ENCODE data around the gene CUL5. TPM values are rescaled to one million over a fixed set of nuclear protein-coding genes. Genes with fewer than 3 reads are reported as not detected.

Gene CUL5
- total RNA-seq, 1 experiment from 2014 or later: 37.7 TPM

DNA sequence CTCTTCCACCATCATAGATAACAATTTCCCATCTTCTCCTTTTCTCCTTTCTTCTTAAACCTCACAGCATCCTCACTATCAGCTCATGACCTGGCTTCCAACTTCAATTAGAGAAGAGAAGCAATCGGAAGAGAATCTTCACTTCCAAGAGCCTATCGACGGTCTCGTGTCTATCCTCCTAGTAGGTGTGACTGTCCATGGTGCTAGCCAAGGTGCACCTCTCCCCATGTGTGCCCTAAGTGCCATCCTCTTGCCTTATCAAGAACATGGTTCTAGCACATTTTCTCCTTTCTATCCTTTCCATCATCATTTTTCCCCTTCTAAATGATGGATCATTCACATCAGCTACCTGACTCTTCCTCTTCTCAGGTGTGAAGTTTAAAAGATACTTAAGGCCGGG lies 5.1 kb upstream of the CUL5 start:
- Mint-ChIP-seq H3K36me3 (ENCODE audit: insufficient read depth in 1 of 3, low read depth in 3 of 3) (no peaks in the 10 kb centered on the region), H3K27me3 (ENCODE audit: low read depth) (no peaks in the 10 kb centered on the region), H3K4me3 (no peak overlapping the region), H3K27ac (no peak overlapping the region), H3K4me1 (peaks cover 5 to 8% of the 10 kb centered on the region in 2 experiments), H3K9me3 (no peaks in the 10 kb centered on the region)
- Histone ChIP-seq H3K4me1 (ENCODE audit: insufficient read depth, low read length) (no peaks in the 10 kb centered on the region), H3K27ac (ENCODE audit: insufficient read length, low read depth, low read length) (no peak overlapping the region), H4K20me1 (ENCODE audit: control insufficient read depth, insufficient read depth, insufficient read length) (no peaks in the 10 kb centered on the region), H4K91ac (ENCODE audit: insufficient read length, low read depth, low read length) (no peak overlapping the region), H2BK5ac (ENCODE audit: insufficient read length, low read length) (no peak overlapping the region), H3K79me1 (ENCODE audit: insufficient read depth, low read depth, low read length, poor library complexity, severe bottlenecking) (no peaks in the 10 kb centered on the region), H4K8ac (replicated peaks; ENCODE audit: insufficient read length, low read depth, low read length) (no peak overlapping the region), H3K4me2 (ENCODE audit: insufficient read depth, insufficient read length, low read length) (no peak overlapping the region), H3K27me3 (ENCODE audit: insufficient read depth, low read length) (no peaks in the 10 kb centered on the region), H3K79me2 (ENCODE audit: insufficient read depth, low read length) (no peaks in the 10 kb centered on the region), H3K4ac (ENCODE audit: low read depth, low read length) (no peak overlapping the region), H2AK5ac (ENCODE audit: insufficient read length, low read length) (no peak overlapping the region), H2BK15ac (ENCODE audit: low read depth, low read length) (no peak overlapping the region), H3K14ac (ENCODE audit: insufficient read depth, low read length) (no peak overlapping the region), H3K23ac (ENCODE audit: insufficient read length, low read depth, low read length) (no peak overlapping the region), H2BK120ac (ENCODE audit: low read depth, low read length, poor library complexity, severe bottlenecking) (no peak overlapping the region), H3K9me3 (ENCODE audit: control insufficient read depth, low read depth, low read length) (no peaks in the 10 kb centered on the region), H3K23me2 (ENCODE audit: insufficient read length, low read depth, low read length, poor library complexity, severe bottlenecking) (no peaks in the 10 kb centered on the region), H3K56ac (ENCODE audit: insufficient read length, low read depth, low read length) (no peak overlapping the region), H3T11ph (ENCODE audit: low read length) (no peak overlapping the region), H2BK20ac (ENCODE audit: low read depth, low read length, poor library complexity, severe bottlenecking) (no peak overlapping the region), H3K9ac (ENCODE audit: extremely low read depth, insufficient read length, low read length) (no peak overlapping the region), H3K18ac (ENCODE audit: insufficient read length, low read depth, low read length) (no peak overlapping the region), H4K5ac (ENCODE audit: insufficient read length, low read depth, low read length) (no peak overlapping the region), H2AFZ (ENCODE audit: low read length) (no peak overlapping the region), H2BK12ac (ENCODE audit: insufficient read length, low read depth, low read length) (no peak overlapping the region)
- WGBS (ENCODE audit: extremely low coverage, insufficient read length, low lambda C conversion rate): no CpG with 5 or more reads among the region's 5 CpGs
- TF ChIP-seq, protein P1, sequence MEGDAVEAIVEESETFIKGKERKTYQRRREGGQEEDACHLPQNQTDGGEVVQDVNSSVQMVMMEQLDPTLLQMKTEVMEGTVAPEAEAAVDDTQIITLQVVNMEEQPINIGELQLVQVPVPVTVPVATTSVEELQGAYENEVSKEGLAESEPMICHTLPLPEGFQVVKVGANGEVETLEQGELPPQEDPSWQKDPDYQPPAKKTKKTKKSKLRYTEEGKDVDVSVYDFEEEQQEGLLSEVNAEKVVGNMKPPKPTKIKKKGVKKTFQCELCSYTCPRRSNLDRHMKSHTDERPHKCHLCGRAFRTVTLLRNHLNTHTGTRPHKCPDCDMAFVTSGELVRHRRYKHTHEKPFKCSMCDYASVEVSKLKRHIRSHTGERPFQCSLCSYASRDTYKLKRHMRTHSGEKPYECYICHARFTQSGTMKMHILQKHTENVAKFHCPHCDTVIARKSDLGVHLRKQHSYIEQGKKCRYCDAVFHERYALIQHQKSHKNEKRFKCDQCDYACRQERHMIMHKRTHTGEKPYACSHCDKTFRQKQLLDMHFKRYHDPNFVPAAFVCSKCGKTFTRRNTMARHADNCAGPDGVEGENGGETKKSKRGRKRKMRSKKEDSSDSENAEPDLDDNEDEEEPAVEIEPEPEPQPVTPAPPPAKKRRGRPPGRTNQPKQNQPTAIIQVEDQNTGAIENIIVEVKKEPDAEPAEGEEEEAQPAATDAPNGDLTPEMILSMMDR (conservative IDR thresholded peaks at IDR 0.05): no peak
- DNase-seq: no peak
